Epithelial cell of prostate (primary cell): ENCODE measurements around the gene ZC3H7A.

Source experiments
- DNase-seq: peaks from one replicate; pipeline ENCODE4 v3.0.0-alpha.2; 2011; ENCODE audit warnings: low read depth, low spot score
- H3K27ac ChIP-seq: fragments of 450-650 bp; 2 replicates; pipeline ENCODE4 v1.5.1; 2017; ENCODE audit warnings: mild to moderate bottlenecking

Gene ZC3H7A

GRCh38 chr16:11742093-11742535 lies 54.9 kb downstream of the ZC3H7A start:
- H3K27ac ChIP-seq = peak overlapping the region; percentile 84
- DNase-seq = no peak

- no peak for DNase-seq
- no peak overlapping the region for H3K27ac ChIP-seq
These were observed 56.5 kb downstream of the ZC3H7A start for GRCh38 chr16:11740567-11740966.

GRCh38 chr16:11738742-11739544 lies 58.1 kb downstream of the ZC3H7A start:
- H3K27ac ChIP-seq = no peak overlapping the region
- no peak for DNase-seq

- no peak for DNase-seq
- no peak overlapping the region for H3K27ac ChIP-seq
These were observed 59.3 kb downstream of the ZC3H7A start for GRCh38 chr16:11737713-11738112.

- no peak overlapping the region for H3K27ac ChIP-seq
- no peak for DNase-seq
These were observed 60.2 kb downstream of the ZC3H7A start for GRCh38 chr16:11736903-11737302.

- H3K27ac ChIP-seq = no peak overlapping the region
- no peak for DNase-seq
These were observed 61.3 kb downstream of the ZC3H7A start for GRCh38 chr16:11735787-11736186.

- no peak overlapping the region for H3K27ac ChIP-seq
- no peak for DNase-seq
These were observed 62.4 kb downstream of the ZC3H7A start for GRCh38 chr16:11734653-11735043.

- no peak overlapping the region for H3K27ac ChIP-seq
These were observed 62.9 kb downstream of the ZC3H7A start for GRCh38 chr16:11734025-11734652.

GRCh38 chr16:11731222-11731621 lies 65.8 kb downstream of the ZC3H7A start:
- H3K27ac ChIP-seq = no peak overlapping the region
- DNase-seq = no peak

More at GRCh38 chr16:11734025-11734652, 62.9 kb downstream of the ZC3H7A start:
- no peak for DNase-seq

- no peak for DNase-seq
- H3K27ac ChIP-seq = no peak overlapping the region
These were observed 67.3 kb downstream of the ZC3H7A start for GRCh38 chr16:11729787-11730186.

GRCh38 chr16:11727796-11728543 lies 69.1 kb downstream of the ZC3H7A start:
- H3K27ac ChIP-seq = no peak overlapping the region
- no peak for DNase-seq

GRCh38 chr16:11726008-11726407 lies 71.0 kb downstream of the ZC3H7A start:
- no peak for DNase-seq

GRCh38 chr16:11725457-11725856 lies 71.6 kb downstream of the ZC3H7A start:
- DNase-seq = no peak
- no peak overlapping the region for H3K27ac ChIP-seq

More at GRCh38 chr16:11726008-11726407, 71.0 kb downstream of the ZC3H7A start:
- no peak overlapping the region for H3K27ac ChIP-seq

- H3K27ac ChIP-seq = no peak overlapping the region
- no peak for DNase-seq
These were observed 74.6 kb downstream of the ZC3H7A start for GRCh38 chr16:11722468-11722808.

GRCh38 chr16:11721781-11722467 lies 75.1 kb downstream of the ZC3H7A start:
- no peak for DNase-seq
- H3K27ac ChIP-seq = no peak overlapping the region

- DNase-seq = no peak
These were observed 77.3 kb downstream of the ZC3H7A start for GRCh38 chr16:11719762-11720161.

GRCh38 chr16:11719171-11719570 lies 77.9 kb downstream of the ZC3H7A start:
- no peak overlapping the region for H3K27ac ChIP-seq
- no peak for DNase-seq

More at GRCh38 chr16:11719762-11720161, 77.3 kb downstream of the ZC3H7A start:
- no peak overlapping the region for H3K27ac ChIP-seq

GRCh38 chr16:11717811-11718210 lies 79.2 kb downstream of the ZC3H7A start:
- DNase-seq = no peak
- no peak overlapping the region for H3K27ac ChIP-seq

GRCh38 chr16:11716336-11716735 lies 80.7 kb downstream of the ZC3H7A start:
- DNase-seq = no peak
- H3K27ac ChIP-seq = no peak overlapping the region

- no peak overlapping the region for H3K27ac ChIP-seq
- no peak for DNase-seq
These were observed 81.7 kb downstream of the ZC3H7A start for GRCh38 chr16:11715246-11715947.
